Lung (tissue), 12 donors: ENCODE measurements around the gene LMF2. TPM values are rescaled to one million over a fixed set of nuclear protein-coding genes. Genes with fewer than 3 reads are reported as not detected.

Source experiments
- ATAC-seq: fragments of 200-7000 bp; cut with Tn5 transposase; one replicate; pipeline ENCODE4 v1.9.1; 2020; ENCODE audit warnings: moderate number of reproducible peaks; ENCODE audit not compliant: insufficient read depth, low FRiP score
- DNase-seq, 3 donors: peaks; one replicate each; pipeline ENCODE4 v3.0.0-alpha.2; 2013 to 2017
- H3K27ac ChIP-seq, 2 donors: one replicate each; pipeline ENCODE4 v1.5.1; 2013; ENCODE audit warnings: mild to moderate bottlenecking in 2 of 2, moderate library complexity in 2 of 2, control low read depth in 1 of 2, inconsistent platforms in 1 of 2, low read depth in 1 of 2, low read length in 1 of 2
- H3K27me3 ChIP-seq, 3 donors: one replicate each; pipeline ENCODE4 v1.5.1; 2013; ENCODE audit warnings: low read length in 2 of 3; ENCODE audit not compliant: control insufficient read depth in 3 of 3, insufficient read depth in 3 of 3
- H3K36me3 ChIP-seq, 4 donors: one replicate each; pipeline ENCODE4 v1.5.1; 2013; ENCODE audit warnings: low read length in 4 of 4, mild to moderate bottlenecking in 1 of 4, moderate library complexity in 1 of 4; ENCODE audit not compliant: control insufficient read depth in 4 of 4, insufficient read depth in 4 of 4
- H3K4me1 ChIP-seq, 5 donors: one replicate each; pipeline ENCODE4 v1.5.1; 2013; ENCODE audit warnings: low read length in 5 of 5, mild to moderate bottlenecking in 2 of 5, moderate library complexity in 1 of 5; ENCODE audit not compliant: control insufficient read depth in 5 of 5, insufficient read depth in 5 of 5
- H3K4me3 ChIP-seq: one replicate; pipeline ENCODE4 v1.5.1; 2013; ENCODE audit warnings: mild to moderate bottlenecking, control low read depth, moderate library complexity
- H3K9ac ChIP-seq, 2 donors: one replicate each; pipeline ENCODE4 v1.5.1; 2013; ENCODE audit warnings: low read length in 2 of 2, control low read depth in 1 of 2; ENCODE audit not compliant: insufficient read depth in 1 of 2
- H3K9me3 ChIP-seq, 4 donors: one replicate each; pipeline ENCODE4 v1.5.1; 2013; ENCODE audit warnings: low read length in 3 of 4, mild to moderate bottlenecking in 1 of 4, moderate library complexity in 1 of 4; ENCODE audit not compliant: control insufficient read depth in 4 of 4, insufficient read depth in 3 of 4
- WGBS, 2 donors: extraction: QIAGEN DNeasy Blood & Tissue Kit; methylation state at CpG; one replicate each; pipeline ENCODE4 v1.1.7; 2013; 5-methylcytosine and 5-hydroxymethylcytosine counted together
- polyA plus RNA-seq, 2 donors: library from polyadenylated mRNA; stranded (reverse); fragments of 200-250 nt; gene quantifications; one replicate each; pipeline ENCODE4 v1.2.1, GENCODE V29; 2013
- total RNA-seq, 2 donors: library from RNA; depleted of rRNA in 1 of 2; stranded (reverse); fragments of >200 nt in 1 of 2; gene quantifications; one replicate each; pipeline ENCODE4 v1.2.1, GENCODE V29; 2014 to 2021
- TF ChIP-seq, protein P1 (sequence below): IDR thresholded peaks from 2 replicates; pipeline ENCODE4 v1.5.1; 2012; ENCODE audit warnings: mild to moderate bottlenecking; ENCODE audit errors: control extremely low read depth, extremely low read depth
- donor health status: control.
- donor health status: control.
- donor health status: Bipolar disorder and iron deficiency.
- donor health status: healthy.
- donor health status: DM: yes; HTN: yes; CAD: no.

The LMF2 gene
- total and polyA plus RNA-seq, 4 donors = 29.8 to 84.6 (median 50.4) TPM

DNA sequence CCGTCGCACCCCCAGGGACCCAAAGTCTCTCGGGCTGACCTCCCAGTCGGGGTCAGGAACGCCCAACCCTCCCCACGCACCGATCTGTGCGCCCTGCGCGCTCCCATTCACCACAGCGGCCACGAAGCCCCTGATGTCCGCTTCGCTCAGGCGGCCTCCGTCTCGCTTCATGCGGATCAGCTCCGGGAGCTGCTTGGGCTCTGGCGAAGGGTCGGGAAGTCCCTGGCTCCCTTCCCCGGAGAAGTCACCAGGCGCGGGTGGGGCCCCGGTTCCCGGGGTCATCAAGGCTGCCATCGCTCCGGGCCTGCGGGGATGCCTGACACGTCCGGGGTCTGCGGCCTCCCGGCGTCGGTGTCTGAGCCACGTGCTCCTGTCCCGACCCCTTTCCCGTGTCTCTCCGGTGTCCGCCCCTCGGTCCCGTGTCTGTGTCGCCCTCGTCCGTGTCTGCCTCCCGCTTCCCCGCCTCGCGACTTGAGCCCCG is 22.0 kb upstream of the LMF2 start:
- H3K9me3 ChIP-seq = no peaks in the 10 kb centered on the region
- H3K4me1 ChIP-seq = peaks cover 0 to 39% (median 21%) of the 10 kb centered on the region in 5 donors
- DNase-seq = peak in 2 of 3 donors; percentile 25 to 38

DNA sequence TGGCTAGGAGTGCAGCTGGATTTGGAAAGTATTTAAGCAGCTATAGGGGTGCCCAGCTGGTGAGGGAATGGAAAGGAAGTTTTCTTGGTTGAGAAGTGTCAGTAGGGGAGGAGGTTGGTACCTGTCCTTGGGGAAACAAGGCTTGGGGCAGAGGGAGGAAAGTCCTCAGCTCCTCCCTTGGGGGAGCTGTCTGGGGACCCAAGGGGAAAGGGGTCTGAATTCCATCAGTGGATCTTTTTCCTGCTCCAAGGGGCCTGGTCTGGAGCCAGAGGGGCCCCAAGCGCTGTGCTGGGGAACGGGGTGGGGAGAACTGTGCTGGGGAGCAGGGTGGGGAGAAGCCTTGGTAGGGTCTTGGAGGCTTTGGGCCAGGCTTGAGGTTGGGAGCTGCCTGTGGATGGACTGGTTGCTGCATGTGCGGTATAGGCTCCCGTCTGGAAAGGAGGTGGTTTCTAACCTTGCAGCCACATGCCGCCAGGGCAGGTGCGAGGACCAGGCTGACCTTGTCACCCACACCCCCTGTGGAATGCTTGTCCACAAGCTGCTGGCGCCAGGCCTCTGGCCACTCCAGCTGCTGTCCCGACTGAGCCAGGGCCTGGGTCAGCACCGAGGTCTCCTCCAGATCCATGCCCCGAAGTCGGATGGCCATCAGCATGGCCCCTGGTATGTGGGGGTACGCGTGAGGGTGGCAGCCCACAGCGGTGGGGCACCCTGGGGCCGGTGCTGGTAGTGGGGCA is 21.3 kb upstream of the LMF2 start:
- Histone ChIP-seq H3K9me3 (no peaks in the 10 kb centered on the region), H3K9ac (no peak overlapping the region), H3K36me3 (peaks cover 0 to 3% (median 1%) of the 10 kb centered on the region in 4 donors), H3K4me1 (peaks cover 0 to 42% (median 22%) of the 10 kb centered on the region in 5 donors), H3K4me3 (peak overlapping the region; percentile 64), H3K27ac (peak overlapping the region; percentile 95 to 99), H3K27me3 (peaks cover 0 to 32% (median 21%) of the 10 kb centered on the region in 3 donors)
- TF ChIP-seq, protein P1, sequence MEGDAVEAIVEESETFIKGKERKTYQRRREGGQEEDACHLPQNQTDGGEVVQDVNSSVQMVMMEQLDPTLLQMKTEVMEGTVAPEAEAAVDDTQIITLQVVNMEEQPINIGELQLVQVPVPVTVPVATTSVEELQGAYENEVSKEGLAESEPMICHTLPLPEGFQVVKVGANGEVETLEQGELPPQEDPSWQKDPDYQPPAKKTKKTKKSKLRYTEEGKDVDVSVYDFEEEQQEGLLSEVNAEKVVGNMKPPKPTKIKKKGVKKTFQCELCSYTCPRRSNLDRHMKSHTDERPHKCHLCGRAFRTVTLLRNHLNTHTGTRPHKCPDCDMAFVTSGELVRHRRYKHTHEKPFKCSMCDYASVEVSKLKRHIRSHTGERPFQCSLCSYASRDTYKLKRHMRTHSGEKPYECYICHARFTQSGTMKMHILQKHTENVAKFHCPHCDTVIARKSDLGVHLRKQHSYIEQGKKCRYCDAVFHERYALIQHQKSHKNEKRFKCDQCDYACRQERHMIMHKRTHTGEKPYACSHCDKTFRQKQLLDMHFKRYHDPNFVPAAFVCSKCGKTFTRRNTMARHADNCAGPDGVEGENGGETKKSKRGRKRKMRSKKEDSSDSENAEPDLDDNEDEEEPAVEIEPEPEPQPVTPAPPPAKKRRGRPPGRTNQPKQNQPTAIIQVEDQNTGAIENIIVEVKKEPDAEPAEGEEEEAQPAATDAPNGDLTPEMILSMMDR = no peak
- 69 to 80% methylated on average over 15 of the region's 15 CpGs for WGBS, 2 donors
- DNase-seq (no peak), ATAC-seq (no peak)

More for the DNA sequence above, 22.0 kb upstream of the LMF2 start:
- Histone ChIP-seq H3K36me3 (peaks cover 0 to 1% (median 0%) of the 10 kb centered on the region in 4 donors), H3K27me3 (peaks cover 0 to 38% (median 23%) of the 10 kb centered on the region in 3 donors), H3K27ac (peak overlapping the region; percentile 95 to 99), H3K9ac (no peak overlapping the region), H3K4me3 (peak overlapping the region; percentile 64)
- TF ChIP-seq, protein P1 = no peak
- WGBS, 2 donors = 19 to 24% methylated on average over 50 of the region's 50 CpGs
- no peak for ATAC-seq

GRCh38 chr22:50527921-50528681 is 20.6 kb upstream of the LMF2 start:
- TF ChIP-seq, protein P1 = no peak
- Histone ChIP-seq H3K4me3 (no peak overlapping the region), H3K27ac (peak overlapping the region in 1 of 2 donors; percentile 99), H3K9me3 (no peaks in the 10 kb centered on the region), H3K27me3 (peaks cover 0 to 26% (median 14%) of the 10 kb centered on the region in 3 donors), H3K36me3 (peaks cover 0 to 10% (median 7%) of the 10 kb centered on the region in 4 donors), H3K4me1 (peaks cover 0 to 42% (median 22%) of the 10 kb centered on the region in 5 donors), H3K9ac (no peak overlapping the region)
- no peak for ATAC-seq
- 88 to 90% methylated on average over 18 of the region's 18 CpGs for WGBS, 2 donors
- no peak for DNase-seq
